ENCODE data around the gene ISG20L2. TPM values are rescaled to one million over a fixed set of nuclear protein-coding genes. Genes with fewer than 3 reads are reported as not detected.

Gene ISG20L2
- polyA plus RNA-seq, 1 of the 3 experiments (the other 2 are of a cell fraction) = 31.6 TPM

DNA sequence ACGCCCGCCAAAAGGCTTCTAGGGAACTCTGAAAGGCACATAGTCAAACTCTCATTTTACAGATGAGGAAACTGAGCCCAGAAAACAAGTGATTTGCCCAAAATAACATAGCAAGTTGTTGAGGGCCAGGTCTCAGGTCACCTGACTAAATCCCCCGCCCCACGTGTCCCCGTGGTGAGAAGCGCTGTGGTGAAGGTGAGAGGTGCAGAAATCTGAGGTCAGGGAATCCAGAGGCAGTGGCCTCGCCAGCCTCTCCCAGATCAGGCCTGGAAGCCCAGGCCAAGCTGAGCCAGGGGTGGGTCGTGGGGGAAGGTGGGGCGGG, 17.8 kb upstream of the ISG20L2 start:
- no peak for DNase-seq
- Histone ChIP-seq H3K9ac (peak overlapping the region; percentile 100), H3K27ac (ENCODE audit: low read depth in 2 of 2, low read length in 1 of 2) (peak overlapping the region; percentile 100), H4K20me1 (ENCODE audit: insufficient read depth) (no peaks in the 10 kb centered on the region), H2AFZ (ENCODE audit: low read depth) (no peak overlapping the region; the same call in 1 of the 2 replicates), H3F3A (replicated peaks; ENCODE audit: insufficient read depth) (peaks cover 57% of the 10 kb centered on the region), H3K4me3 (ENCODE audit: low read depth in 2 of 2, low read length in 1 of 2) (peak overlapping the region; percentile 64 to 98), H3K4me2 (peak overlapping the region; percentile 88), H3K36me3 (replicated peaks in 1 of 2; ENCODE audit: control insufficient read depth in 1 of 2, insufficient read depth in 2 of 2, low read length in 1 of 2) (peaks cover 12 to 42% of the 10 kb centered on the region in 2 experiments), H3K27me3 (ENCODE audit: insufficient read depth) (no peaks in the 10 kb centered on the region), H3K9me2 (no peaks in the 10 kb centered on the region), H3K9me3 (no peaks in the 10 kb centered on the region), H3K4me1 (ENCODE audit: control insufficient read depth in 1 of 2, insufficient read depth in 2 of 2, low read depth in 1 of 2, low read length in 1 of 2) (peaks cover 37 to 52% of the 10 kb centered on the region in 2 experiments), H3K79me2 (ENCODE audit: insufficient read depth) (peaks cover 70% of the 10 kb centered on the region)
- ChIA-PET POLR2A (interaction anchor here (1.3 to 2.2 kb wide), 2 partner anchors 20 to 55 kb away, joined by 3 to 7 read pairs; partner anchors contain the start of gene PRCC), CTCF (interaction anchor here (0.9 to 8.6 kb wide), 7 partner anchors 20 to 181 kb away, joined by 3 to 42 read pairs (median 8); no protein-coding TSS in a partner anchor)
- TF ChIP-seq, protein P1, sequence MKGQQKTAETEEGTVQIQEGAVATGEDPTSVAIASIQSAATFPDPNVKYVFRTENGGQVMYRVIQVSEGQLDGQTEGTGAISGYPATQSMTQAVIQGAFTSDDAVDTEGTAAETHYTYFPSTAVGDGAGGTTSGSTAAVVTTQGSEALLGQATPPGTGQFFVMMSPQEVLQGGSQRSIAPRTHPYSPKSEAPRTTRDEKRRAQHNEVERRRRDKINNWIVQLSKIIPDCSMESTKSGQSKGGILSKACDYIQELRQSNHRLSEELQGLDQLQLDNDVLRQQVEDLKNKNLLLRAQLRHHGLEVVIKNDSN (IDR thresholded peaks at IDR 0.05; ENCODE audit: borderline replicate concordance, low read depth) = peak; percentile 39; the same call in 1 of the 2 replicates
- TF ChIP-seq SMC3 (IDR thresholded peaks at IDR 0.05; ENCODE audit: low read depth, low read length) (no peak), EZH2phosphoT487 (IDR thresholded peaks at IDR 0.05; ENCODE audit: borderline replicate concordance, low read depth) (no peak), MEF2A (IDR thresholded peaks at IDR 0.05; ENCODE audit: borderline replicate concordance, low read depth) (no peak), SIN3A (IDR thresholded peaks at IDR 0.05; ENCODE audit: borderline replicate concordance, low read depth, low read length) (no peak), TAF1 (IDR thresholded peaks at IDR 0.05; ENCODE audit: borderline replicate concordance, low read depth, low read length) (no peak)
- 47% methylated on average over 8 of the region's 9 CpGs for WGBS (ENCODE audit: low lambda C conversion rate)

DNA sequence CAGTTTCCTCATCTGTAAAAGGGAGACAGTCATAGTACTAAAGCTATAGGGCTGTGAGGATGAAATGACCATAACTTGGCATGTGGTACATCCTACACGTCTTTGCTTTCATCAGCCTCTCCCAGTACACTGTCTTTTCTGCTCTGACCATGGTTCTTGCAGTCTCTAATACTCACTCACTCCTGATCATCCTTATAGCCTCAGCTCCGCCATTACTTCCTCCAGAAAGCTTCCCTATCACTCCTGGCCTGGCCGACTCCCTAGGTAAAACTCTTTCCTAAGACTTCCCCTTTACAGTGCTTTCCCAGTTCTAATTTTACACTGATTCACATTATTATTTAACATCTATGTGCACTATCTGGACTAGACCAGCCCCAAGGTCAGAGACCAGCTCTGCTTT, 17.3 kb upstream of the ISG20L2 start:
- no peak for DNase-seq
- Histone ChIP-seq H3K9me3 (no peaks in the 10 kb centered on the region), H2AFZ (ENCODE audit: low read depth) (no peak overlapping the region), H3K27me3 (ENCODE audit: insufficient read depth) (no peaks in the 10 kb centered on the region), H3F3A (replicated peaks; ENCODE audit: insufficient read depth) (peaks cover 58% of the 10 kb centered on the region), H3K27ac (ENCODE audit: low read depth in 2 of 2, low read length in 1 of 2) (peak overlapping the region; percentile 100), H3K9ac (peak overlapping the region; percentile 100), H4K20me1 (ENCODE audit: insufficient read depth) (no peaks in the 10 kb centered on the region), H3K4me2 (peak overlapping the region; percentile 88), H3K4me3 (ENCODE audit: low read depth in 2 of 2, low read length in 1 of 2) (peak overlapping the region; percentile 64 to 98; a peak in 2 of 4 replicates), H3K36me3 (replicated peaks in 1 of 2; ENCODE audit: control insufficient read depth in 1 of 2, insufficient read depth in 2 of 2, low read length in 1 of 2) (peaks cover 12 to 42% of the 10 kb centered on the region in 2 experiments), H3K9me2 (no peaks in the 10 kb centered on the region), H3K4me1 (ENCODE audit: control insufficient read depth in 1 of 2, insufficient read depth in 2 of 2, low read depth in 1 of 2, low read length in 1 of 2) (peaks cover 37 to 54% of the 10 kb centered on the region in 2 experiments), H3K79me2 (ENCODE audit: insufficient read depth) (peaks cover 66% of the 10 kb centered on the region)
- POLR2A ChIA-PET = interaction anchor here (1.3 kb wide), 1 partner anchor 56 kb away, joined by 3 read pairs; no protein-coding TSS in a partner anchor
- TF ChIP-seq RFX5 (IDR thresholded peaks at IDR 0.05; ENCODE audit: low read length) (no peak), TCF12 (IDR thresholded peaks at IDR 0.05) (no peak)
- TF ChIP-seq, protein P2, sequence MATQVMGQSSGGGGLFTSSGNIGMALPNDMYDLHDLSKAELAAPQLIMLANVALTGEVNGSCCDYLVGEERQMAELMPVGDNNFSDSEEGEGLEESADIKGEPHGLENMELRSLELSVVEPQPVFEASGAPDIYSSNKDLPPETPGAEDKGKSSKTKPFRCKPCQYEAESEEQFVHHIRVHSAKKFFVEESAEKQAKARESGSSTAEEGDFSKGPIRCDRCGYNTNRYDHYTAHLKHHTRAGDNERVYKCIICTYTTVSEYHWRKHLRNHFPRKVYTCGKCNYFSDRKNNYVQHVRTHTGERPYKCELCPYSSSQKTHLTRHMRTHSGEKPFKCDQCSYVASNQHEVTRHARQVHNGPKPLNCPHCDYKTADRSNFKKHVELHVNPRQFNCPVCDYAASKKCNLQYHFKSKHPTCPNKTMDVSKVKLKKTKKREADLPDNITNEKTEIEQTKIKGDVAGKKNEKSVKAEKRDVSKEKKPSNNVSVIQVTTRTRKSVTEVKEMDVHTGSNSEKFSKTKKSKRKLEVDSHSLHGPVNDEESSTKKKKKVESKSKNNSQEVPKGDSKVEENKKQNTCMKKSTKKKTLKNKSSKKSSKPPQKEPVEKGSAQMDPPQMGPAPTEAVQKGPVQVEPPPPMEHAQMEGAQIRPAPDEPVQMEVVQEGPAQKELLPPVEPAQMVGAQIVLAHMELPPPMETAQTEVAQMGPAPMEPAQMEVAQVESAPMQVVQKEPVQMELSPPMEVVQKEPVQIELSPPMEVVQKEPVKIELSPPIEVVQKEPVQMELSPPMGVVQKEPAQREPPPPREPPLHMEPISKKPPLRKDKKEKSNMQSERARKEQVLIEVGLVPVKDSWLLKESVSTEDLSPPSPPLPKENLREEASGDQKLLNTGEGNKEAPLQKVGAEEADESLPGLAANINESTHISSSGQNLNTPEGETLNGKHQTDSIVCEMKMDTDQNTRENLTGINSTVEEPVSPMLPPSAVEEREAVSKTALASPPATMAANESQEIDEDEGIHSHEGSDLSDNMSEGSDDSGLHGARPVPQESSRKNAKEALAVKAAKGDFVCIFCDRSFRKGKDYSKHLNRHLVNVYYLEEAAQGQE (IDR thresholded peaks at IDR 0.05; ENCODE audit: low read depth, low read length) = no peak
- TF ChIP-seq, protein P3, sequence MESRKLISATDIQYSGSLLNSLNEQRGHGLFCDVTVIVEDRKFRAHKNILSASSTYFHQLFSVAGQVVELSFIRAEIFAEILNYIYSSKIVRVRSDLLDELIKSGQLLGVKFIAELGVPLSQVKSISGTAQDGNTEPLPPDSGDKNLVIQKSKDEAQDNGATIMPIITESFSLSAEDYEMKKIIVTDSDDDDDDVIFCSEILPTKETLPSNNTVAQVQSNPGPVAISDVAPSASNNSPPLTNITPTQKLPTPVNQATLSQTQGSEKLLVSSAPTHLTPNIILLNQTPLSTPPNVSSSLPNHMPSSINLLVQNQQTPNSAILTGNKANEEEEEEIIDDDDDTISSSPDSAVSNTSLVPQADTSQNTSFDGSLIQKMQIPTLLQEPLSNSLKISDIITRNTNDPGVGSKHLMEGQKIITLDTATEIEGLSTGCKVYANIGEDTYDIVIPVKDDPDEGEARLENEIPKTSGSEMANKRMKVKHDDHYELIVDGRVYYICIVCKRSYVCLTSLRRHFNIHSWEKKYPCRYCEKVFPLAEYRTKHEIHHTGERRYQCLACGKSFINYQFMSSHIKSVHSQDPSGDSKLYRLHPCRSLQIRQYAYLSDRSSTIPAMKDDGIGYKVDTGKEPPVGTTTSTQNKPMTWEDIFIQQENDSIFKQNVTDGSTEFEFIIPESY (IDR thresholded peaks at IDR 0.05; ENCODE audit: borderline replicate concordance, low read depth) = no peak
- WGBS (ENCODE audit: low lambda C conversion rate) = 92% methylated on average over 3 of the region's 3 CpGs
- CTCF ChIA-PET = interaction anchor here (0.6 to 8.6 kb wide), 5 partner anchors 20 to 181 kb away, joined by 3 to 42 read pairs (median 4); no protein-coding TSS in a partner anchor

Measured in SK-N-SH (cell line).